HG03460 (cell line): Measurements from ENCODE around the gene SNX30.

ENCODE experiments used
- ATAC-seq: cut with Tn5 transposase; IDR thresholded peaks from one replicate; pipeline ENCODE4 v1.9.1; 2021; ENCODE audit not compliant: unreplicated experiment

Gene SNX30

DNA sequence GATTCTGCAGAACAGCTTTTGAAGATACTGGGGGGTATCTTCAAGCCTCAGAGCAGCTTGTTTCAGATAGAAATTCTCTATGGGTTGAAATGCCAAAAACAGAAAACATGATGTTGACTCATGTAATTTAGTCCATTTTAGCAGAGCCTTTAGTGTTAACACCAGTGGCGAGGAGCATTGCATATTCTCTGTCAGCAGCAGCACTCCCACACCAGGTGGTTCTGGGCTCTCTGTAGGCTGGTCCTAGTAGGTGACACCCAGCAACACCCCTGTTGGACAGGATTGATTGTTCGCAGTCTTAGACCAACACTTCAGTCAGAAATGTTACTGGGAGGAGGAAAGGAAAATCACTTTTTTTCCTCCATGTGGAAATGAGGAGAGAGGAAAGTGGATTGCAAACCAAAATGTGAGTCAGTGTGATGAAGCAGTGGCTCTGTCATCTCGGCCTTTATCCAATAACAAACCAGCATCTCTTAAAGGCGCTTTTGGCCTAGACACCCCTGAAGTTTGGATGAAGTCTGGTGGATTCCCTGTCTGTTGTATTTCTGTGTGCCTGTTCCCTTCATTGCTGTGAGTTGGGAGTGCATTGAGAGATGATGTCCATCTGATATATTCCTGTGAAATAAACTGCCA lies 123.3 kb downstream of the SNX30 start:
- ATAC-seq = no peak

DNA sequence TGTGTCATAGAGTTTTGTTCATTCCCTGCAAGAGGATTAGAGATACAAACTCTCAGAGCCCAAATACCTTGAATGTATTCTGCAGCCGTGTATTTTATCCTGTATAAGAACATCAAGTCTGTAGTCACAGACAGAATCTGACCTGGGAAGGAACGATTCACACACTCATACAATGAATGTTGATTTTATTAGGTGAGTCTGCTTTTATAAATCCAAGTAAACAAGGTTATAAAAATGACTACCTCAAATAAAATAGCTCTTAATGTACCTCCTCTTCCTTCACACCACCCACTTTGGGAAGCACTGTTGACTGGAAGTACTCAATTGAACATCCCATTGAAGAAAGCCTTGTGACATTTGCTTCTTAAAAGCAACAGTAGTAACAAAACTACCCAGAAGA lies 128.2 kb downstream of the SNX30 start:
- ATAC-seq = no peak

DNA sequence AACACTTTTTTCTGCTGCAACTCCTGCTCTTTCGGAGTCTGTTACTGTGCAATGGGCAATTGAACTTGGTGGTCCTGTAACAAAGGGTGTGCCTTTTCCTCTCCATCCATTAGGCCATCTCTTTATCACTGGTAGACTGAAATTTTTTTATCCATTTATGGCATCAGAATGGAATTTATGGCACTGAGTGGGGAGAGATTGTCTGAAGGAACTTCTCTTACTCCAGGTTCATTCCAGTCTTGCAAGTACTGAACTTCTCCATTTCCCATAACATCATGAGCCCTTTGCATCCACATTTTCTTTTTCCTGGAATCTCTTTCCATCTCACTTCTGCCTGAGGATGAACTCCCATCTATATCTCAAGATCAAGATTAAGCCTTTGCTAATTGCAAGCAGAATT lies 130.1 kb downstream of the SNX30 start:
- no peak for ATAC-seq

DNA sequence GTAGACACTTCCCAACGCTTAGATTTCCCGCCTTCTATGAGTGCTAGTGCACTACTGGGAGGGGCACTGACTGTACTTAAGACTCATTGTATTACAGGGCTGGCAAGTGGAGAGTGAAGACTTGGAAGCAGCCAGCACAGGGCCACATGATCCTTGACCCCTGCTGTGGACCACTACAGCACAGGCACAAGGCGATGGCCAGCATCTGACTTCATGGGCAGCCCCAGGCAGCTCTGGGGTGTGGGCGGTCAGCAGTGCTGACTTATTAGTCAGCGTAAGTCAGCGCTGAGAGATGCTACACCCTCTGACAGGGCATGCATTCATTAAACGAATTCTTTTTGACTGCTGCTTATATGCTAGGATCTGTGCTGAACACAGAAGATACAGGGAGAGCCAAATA lies 130.8 kb downstream of the SNX30 start:
- no peak for ATAC-seq

DNA sequence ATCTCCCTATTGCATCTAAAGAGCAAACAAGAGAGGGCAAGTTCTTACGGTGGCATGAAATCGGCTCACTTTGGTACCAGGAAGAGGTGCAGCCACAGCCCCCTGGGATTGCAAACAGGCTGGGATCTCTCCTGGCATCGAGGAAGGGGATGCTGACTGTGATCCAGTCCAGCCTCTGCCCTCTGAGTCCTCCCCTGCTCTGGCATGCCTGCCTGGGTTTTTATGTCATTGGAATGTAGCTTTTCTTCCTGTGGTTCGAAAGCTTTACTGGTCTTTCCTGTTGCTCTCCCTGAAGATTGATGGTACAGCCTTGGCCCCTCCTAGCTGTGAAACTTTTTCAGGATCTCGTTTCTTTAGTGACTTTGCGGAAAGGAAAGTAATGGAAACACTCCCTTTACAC lies 133.5 kb downstream of the SNX30 start:
- ATAC-seq = no peak

DNA sequence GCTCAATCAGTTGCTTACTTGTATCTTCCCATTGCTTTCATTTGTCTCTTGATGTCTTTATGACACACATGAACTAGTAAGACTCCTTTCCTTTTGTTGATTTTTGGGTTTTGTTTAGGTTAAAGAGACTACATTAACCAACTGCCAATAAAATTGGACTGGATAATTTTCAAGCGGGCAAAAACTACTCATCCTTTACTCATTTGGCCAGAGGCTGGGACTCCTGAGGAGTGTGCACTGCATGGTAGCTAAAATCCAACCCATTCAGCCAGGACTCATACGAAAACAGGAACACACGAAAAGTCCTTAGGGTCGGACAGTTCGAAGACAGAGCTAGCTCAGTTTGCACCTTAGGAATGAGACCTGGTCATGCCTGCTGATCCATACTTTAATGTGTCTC lies 134.2 kb downstream of the SNX30 start:
- ATAC-seq = no peak

DNA sequence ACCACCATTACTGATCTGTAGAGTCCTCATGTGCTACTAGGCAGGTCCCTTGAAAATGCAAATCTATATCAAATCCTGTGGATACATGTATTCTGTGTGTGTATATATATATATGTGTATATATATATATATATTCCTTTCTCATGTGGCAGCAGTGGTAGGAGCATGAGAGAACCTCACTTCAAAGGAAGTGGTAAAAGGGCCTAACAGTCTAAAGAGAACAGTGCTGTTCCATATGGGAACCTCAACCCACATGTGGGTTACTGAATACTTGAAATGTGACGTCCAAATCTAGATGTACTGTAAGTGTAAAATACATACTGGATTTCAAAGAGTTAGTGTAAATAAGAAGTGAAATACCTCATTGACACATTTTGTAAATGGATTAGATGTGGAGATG lies 134.8 kb downstream of the SNX30 start:
- ATAC-seq = no peak

DNA sequence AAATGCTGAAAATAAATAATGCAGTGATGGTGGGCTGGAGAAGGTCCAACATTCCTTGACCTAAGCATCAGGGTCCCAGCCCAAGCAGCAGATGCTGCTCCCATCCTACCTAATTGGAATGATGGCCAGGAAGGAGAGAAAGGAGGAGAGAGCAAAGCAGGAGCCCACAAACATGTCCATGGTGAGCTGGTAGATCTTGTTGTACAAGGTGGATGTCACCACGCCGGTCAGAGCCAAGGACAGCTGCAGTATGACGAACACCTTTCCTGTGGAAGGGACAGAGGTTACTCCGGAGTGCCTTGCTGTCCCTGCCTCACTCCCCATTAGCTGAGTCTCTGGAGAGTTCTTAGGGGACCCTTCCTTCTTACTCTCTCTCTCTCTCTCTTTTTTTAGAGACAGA lies 135.8 kb downstream of the SNX30 start:
- ATAC-seq = no peak

DNA sequence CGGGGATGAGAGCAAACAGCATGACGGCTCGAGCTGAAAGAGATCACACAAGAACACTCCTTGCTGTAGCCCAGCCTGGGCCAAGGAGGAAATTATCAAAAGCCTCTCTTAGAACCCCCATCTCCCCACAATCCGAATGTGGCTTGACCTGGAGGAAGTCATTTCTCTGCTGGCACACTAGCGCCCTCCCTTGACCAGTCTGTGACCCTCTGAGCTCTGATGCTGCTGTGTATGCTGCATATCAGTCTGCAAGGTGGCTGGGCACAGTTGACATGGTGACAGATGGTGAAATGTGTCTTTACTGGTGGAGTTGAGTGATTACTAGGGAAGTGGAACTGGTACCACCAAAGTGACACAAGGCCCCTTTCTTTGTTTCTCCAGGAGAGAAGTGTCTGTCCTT lies 136.8 kb downstream of the SNX30 start:
- no peak for ATAC-seq

DNA sequence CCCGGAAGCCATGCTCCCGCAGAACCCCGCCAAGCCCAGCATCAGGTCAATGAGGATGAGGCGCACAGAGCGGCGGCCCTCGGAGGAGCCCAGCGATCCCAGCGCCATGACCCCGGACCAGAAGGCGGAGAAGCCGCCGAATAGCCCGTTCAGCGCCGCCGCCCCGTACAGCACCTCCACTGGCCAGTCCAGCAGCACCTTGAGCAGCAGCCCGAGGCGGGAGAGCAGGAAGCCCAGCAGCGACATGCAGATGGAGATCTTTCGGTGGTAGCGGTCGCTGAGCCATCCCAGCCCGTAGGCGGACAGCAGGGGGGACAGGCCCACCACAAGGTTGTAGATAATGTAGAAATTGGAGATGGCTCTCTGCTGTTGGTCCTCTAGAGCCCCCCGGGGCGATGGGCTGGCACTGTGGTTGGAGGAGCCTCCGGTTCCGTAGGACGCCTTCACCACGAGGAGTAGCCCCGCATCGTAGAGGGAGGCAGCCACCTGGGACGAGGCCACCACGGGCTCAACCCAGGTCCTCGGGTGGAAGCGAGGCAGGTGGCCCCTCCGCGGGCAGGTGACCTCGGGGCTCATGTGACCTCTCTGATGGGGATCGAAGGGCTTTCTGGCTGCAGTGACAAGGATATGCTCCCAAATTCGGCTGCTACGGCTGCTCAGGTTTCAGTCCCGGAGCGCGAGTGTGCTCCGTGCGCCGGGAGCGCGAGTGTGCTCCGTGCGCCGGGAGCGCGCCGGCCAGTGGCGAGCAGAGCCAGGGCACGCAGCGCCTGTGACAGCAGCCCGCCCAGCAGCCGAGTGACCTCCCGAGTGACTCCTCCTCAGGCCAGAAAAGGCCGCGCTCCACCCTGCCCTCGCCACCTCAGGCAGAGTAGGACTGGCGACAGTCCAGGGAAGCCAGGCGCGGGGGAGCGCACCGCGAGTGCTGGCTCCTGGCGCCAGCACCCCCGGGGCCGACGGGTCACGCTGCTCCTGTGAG lies 139.8 kb downstream of the SNX30 start, which contains the start of gene SLC46A2:
Gene SLC46A2 (minus strand): TSS at position 771 of the 976 bp plus-strand sequence. CDS start 195 bp downstream, at position 576.
- ATAC-seq = no peak

DNA sequence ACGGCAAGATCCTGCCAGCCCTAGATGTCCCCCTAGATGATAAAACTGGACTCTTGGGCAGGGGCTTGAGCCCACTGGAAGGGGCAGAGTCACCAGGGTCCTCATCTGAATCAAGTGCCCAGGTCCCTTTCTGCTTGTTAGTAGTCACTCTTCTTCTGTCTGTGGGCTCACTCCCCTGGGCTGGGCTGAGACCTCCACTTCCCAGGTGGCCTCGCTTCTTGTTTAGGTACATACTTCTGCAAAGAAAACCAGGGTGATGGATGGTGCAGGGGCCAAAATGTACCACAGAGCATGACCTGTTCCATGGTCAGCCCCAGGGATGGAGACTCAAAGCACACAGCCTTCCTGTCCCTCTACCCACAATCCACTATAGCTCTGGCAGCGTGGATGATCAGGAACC lies 141.0 kb downstream of the SNX30 start:
- no peak for ATAC-seq

DNA sequence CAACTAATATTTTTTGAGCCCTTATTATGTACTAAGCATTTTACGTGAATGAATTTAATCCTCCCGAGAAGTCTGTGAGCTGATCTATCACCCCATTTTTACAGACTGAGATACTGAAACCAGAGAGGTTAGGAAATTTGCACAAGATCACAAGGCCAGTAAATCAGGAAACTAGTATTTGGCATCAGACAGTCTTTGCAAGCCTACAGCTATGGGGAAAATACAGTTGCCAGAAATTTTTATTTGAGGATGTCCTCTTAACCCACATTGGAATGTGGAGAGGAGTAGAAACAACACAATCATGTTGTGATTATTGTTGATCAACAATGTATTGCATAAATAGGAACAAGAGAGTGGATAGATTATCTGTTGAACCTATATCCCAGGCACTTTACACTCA lies 142.4 kb downstream of the SNX30 start:
- no peak for ATAC-seq

DNA sequence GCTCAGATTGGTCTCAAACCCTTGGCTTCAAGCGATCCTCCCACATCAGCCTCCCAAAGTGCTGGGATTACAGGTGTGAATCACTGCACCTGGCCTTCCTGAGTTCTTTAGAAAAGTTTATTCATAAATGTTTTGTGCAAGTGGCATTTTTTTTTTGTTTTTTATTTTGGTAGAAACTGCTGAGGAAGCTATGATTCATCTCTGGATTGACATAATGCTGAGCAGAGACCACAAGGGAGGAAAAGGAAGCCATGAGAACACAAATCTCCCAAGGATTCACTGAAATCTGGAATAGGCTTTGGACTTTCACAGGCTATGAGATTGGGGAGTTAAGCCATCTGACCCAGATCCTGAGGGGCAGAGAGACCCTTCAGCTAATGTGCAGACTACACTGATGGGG lies 143.5 kb downstream of the SNX30 start:
- no peak for ATAC-seq

DNA sequence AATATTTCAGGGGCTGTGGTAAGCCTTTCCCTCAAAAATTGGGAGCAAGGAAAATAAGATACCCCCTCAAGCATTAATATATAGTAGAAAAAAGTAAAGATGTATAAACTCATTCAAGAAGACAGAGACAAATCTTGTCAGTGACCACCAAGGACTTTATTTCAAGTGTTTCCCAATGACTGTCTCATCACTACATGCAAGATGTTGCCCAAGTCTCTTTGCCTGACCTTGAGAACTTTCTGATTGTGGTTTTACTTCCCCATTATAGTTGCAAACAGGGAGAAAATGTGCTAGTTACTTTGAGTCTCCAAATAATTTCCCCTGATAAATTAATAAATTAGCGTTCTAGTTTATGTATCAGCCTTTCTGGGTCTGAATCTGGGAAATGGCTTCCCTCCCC lies 144.1 kb downstream of the SNX30 start:
- ATAC-seq = no peak

DNA sequence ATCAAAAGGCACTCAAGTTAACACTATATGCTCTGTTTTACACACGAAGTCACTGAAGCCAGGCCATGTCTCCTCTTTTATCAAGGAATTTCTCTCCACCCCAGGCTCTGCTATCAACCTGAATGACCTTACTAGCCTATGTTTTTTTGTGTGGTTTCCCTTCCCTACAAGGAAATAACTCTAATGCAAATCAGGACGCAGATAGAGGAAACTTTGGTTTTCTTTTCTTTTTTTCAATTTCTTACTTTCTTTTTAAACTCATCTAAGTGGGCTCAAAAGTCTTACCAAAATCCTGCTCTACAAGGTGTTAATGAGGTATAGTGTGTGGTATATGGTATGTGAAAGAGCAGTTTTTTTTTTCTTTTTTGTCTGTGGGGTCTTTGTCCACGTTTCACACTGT lies 145.6 kb downstream of the SNX30 start:
- ATAC-seq = no peak

DNA sequence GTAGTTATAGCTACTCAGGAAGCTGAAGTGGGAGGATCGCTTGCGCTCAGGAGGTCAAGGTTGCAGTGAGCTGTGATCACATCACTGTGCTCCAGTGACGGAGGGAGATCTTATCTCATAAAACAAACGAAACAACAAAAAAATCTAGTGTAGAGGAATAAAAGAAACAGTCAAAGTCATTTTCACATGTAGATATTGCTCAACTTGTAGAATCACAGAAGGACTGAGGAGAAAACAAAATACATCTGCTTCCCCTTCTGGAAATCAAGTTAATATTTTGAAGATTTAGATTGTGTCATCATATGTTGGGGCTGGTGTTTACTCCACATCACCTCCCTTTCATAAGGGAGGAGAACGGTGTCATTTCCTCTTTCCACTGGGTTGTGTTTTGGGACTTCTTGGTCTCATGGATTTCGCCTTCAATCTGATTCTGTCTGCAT lies 148.3 kb downstream of the SNX30 start:
- ATAC-seq = no peak

DNA sequence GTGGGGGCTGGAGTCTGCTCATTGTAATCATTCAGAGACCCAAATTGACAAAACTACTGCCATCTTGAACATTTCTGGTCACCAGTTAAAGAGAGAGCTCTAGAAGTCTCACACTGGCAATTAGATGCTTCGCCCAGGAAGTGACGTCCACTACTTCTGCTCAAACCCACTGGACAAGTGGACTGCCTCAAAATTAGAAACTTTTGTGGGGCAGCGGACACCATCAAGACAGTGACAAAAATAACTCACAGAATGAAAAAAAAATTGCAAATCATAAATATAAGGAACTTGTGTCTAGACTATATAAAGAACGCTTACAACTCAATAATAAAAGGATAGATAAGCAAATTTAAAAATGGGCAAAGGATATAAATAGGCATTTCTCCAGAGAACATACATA lies 149.9 kb downstream of the SNX30 start:
- ATAC-seq = no peak

DNA sequence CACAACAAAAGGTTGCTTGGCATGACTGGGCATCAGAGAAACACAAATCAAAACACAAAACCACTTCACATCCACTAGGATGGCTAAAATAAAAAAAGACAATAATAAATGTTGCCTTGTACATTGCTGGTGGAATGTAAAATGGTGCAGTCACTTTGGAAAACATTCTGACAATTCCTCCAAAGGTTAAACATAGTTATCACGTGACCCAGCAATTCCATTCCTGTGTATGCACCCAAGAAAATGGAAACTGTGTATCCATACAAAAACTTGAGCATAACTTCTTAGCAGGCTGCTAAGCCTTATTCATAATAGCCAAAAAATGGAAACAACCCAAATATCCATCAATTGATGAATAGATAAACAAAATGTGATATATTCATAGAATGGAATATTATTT lies 150.3 kb downstream of the SNX30 start:
- ATAC-seq = no peak

DNA sequence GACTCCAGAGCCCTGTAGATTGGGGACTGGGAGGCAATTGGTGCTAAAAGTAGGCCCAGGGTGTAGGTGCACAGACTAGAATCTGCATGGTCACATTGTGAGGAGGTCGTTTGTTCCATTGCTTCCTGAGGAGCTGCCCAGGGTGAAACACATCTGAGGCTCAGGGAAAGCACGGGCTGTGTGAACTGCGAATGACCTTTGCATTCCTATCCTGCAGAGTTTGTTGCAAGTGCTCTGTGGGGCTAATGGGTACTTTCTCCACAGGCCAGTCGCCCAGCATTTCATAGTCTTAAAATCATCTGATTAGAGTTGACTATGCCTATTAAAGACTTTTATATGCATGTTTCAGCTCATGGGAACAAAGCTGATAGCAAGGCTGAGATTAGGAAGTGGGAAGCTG lies 154.5 kb downstream of the SNX30 start:
- ATAC-seq = no peak

DNA sequence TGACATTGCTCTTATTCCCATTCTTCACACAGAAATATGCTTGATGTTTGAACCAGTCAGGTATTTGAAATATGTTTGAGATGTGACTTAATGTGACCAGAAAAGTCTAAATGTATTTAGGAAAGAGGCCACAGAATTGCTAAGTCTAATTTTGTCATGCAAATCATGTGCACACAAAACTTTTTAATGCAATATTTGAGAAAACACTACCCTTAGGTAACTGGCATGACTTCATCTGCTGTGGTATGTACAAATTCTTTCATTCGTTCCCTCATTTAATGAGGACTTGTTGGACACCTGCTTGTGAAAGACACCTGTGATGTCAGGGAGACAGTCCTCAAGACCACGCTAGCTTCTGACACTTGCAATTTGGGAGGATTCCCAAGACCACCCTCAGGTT lies 161.2 kb downstream of the SNX30 start:
- no peak for ATAC-seq

DNA sequence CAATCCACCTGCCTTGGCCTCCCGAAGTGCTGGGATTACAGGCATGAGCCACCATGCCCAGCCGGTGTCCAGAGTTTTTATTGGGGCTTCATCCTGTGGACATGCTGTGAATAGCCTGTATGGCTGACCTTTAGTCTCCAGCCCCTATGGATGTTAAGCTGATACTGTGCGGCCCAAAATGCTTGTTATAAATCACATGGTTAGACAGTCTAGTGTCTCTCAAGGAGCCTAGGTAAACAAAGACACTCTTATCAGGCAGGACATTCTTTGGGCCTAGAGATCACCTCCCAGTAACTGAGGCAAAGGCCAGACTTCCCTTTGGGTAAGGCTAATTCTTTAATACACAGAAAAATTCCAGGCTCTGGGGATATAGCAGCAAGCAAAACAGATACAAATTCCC lies 162.1 kb downstream of the SNX30 start:
- no peak for ATAC-seq

DNA sequence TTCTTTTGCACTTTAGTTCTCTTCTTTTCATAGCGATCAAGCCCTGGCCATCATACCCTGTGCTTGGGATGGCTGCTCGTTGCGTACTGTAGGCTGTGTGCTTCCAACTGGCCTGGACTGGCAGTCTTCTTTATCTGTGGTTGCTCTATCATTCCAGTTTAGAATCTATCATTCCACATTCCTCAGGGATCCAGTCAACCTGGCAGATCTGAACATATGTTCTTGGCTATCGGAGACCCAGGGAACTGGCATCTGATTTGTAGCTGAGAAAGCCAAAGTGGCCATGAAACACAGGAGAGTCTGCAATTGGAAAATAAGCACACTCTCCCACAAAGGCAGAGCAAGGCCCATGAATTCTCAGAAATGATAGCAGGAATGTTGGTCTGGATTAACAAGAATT lies 162.8 kb downstream of the SNX30 start:
- no peak for ATAC-seq
